ENCODE measurements around the gene PIEZO2.

Gene PIEZO2

DNA sequence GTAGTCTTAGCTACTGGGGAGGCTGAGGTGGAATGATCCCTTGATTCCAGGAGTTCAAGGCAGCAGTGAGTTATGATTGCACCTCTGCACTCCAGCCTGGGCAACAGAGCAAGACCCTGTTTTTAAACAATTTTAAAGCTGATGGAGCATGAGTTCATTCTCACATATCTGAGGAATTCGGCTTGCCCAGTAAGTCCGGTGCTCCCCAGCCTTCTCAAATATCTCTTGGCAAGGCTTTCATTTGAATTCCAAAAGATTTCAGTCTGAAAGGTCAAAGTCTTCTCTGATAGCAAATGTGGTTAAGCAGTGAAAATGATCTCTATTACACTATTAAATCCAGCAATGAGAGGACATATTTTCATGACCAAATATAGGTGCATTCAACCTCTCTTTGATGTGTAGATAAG is 27.9 kb downstream of the PIEZO2 start:
- Histone ChIP-seq H3K4me3 (replicated peaks; ENCODE audit: low read depth, low read length) (no peak overlapping the region), H3K36me3 (ENCODE audit: control insufficient read depth, insufficient read depth, low read length) (peaks cover 1% of the 10 kb centered on the region; the same call in 1 of the 2 replicates), H3K27me3 (replicated peaks; ENCODE audit: control insufficient read depth, insufficient read depth, low read length) (no peaks in the 10 kb centered on the region)
- TF ChIP-seq, protein P1, sequence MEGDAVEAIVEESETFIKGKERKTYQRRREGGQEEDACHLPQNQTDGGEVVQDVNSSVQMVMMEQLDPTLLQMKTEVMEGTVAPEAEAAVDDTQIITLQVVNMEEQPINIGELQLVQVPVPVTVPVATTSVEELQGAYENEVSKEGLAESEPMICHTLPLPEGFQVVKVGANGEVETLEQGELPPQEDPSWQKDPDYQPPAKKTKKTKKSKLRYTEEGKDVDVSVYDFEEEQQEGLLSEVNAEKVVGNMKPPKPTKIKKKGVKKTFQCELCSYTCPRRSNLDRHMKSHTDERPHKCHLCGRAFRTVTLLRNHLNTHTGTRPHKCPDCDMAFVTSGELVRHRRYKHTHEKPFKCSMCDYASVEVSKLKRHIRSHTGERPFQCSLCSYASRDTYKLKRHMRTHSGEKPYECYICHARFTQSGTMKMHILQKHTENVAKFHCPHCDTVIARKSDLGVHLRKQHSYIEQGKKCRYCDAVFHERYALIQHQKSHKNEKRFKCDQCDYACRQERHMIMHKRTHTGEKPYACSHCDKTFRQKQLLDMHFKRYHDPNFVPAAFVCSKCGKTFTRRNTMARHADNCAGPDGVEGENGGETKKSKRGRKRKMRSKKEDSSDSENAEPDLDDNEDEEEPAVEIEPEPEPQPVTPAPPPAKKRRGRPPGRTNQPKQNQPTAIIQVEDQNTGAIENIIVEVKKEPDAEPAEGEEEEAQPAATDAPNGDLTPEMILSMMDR (IDR thresholded peaks at IDR 0.05; ENCODE audit: insufficient read depth, low read length, poor library complexity, severe bottlenecking): no peak
- no peak for DNase-seq (ENCODE audit: extremely low read depth, insufficient read length)

- DNase-seq (ENCODE audit: extremely low read depth, insufficient read length): no peak
- Histone ChIP-seq H3K27me3 (replicated peaks; ENCODE audit: control insufficient read depth, insufficient read depth, low read length) (no peaks in the 10 kb centered on the region), H3K36me3 (ENCODE audit: control insufficient read depth, insufficient read depth, low read length) (no peaks in the 10 kb centered on the region; the same call in 1 of the 2 replicates), H3K4me3 (replicated peaks; ENCODE audit: low read depth, low read length) (no peak overlapping the region)
- TF ChIP-seq, protein P1 (IDR thresholded peaks at IDR 0.05; ENCODE audit: insufficient read depth, low read length, poor library complexity, severe bottlenecking): no peak
Observed at GRCh38 chr18:11119959-11120587, 29.3 kb downstream of the PIEZO2 start.

- Histone ChIP-seq H3K27me3 (replicated peaks; ENCODE audit: control insufficient read depth, insufficient read depth, low read length) (no peaks in the 10 kb centered on the region), H3K4me3 (replicated peaks; ENCODE audit: low read depth, low read length) (no peak overlapping the region), H3K36me3 (ENCODE audit: control insufficient read depth, insufficient read depth, low read length) (no peaks in the 10 kb centered on the region; the same call in 1 of the 2 replicates)
- DNase-seq (ENCODE audit: extremely low read depth, insufficient read length): no peak
- TF ChIP-seq, protein P1 (IDR thresholded peaks at IDR 0.05; ENCODE audit: insufficient read depth, low read length, poor library complexity, severe bottlenecking): no peak
Observed at GRCh38 chr18:11119550-11119949, 29.8 kb downstream of the PIEZO2 start.

GRCh38 chr18:11118051-11118766 is 31.2 kb downstream of the PIEZO2 start:
- TF ChIP-seq, protein P1 (IDR thresholded peaks at IDR 0.05; ENCODE audit: insufficient read depth, low read length, poor library complexity, severe bottlenecking): no peak
- no peaks in the 10 kb centered on the region; the same call in 1 of the 2 replicates for H3K36me3 ChIP-seq (ENCODE audit: control insufficient read depth, insufficient read depth, low read length)
- no peaks in the 10 kb centered on the region for H3K27me3 ChIP-seq (replicated peaks; ENCODE audit: control insufficient read depth, insufficient read depth, low read length)
- H3K4me3 ChIP-seq (replicated peaks; ENCODE audit: low read depth, low read length): no peak overlapping the region
- DNase-seq (ENCODE audit: extremely low read depth, insufficient read length): no peak

GRCh38 chr18:11115276-11115675 is 34.1 kb downstream of the PIEZO2 start:
- H3K27me3 ChIP-seq (replicated peaks; ENCODE audit: control insufficient read depth, insufficient read depth, low read length): no peaks in the 10 kb centered on the region
- TF ChIP-seq, protein P1 (IDR thresholded peaks at IDR 0.05; ENCODE audit: insufficient read depth, low read length, poor library complexity, severe bottlenecking): no peak
- DNase-seq (ENCODE audit: extremely low read depth, insufficient read length): no peak

More at GRCh38 chr18:11115276-11115675, 34.1 kb downstream of the PIEZO2 start:
- no peak overlapping the region for H3K4me3 ChIP-seq (replicated peaks; ENCODE audit: low read depth, low read length)
- no peaks in the 10 kb centered on the region; the same call in none of the 2 replicates for H3K36me3 ChIP-seq (ENCODE audit: control insufficient read depth, insufficient read depth, low read length)

Measured in GM06990 (cell line).